H1 (cell line): ENCODE results near the gene NACA. TPM values are rescaled to one million over a fixed set of nuclear protein-coding genes. Genes with fewer than 3 reads are reported as not detected.

Experiments
- CTCF ChIA-PET: fragments of 300-600 bp; sonication (Branson Sonifier 250); formaldehyde crosslinking; loops from one replicate; lab custom pipeline; 2021; ENCODE audit not compliant: partially characterized antibody; lab: Charles Lee
- POLR2A ChIA-PET: fragments of 300-600 bp; sonication (Branson Sonifier 250); formaldehyde crosslinking; loops from one replicate; lab custom pipeline; 2021; ENCODE audit warnings: inconsistent platforms; ENCODE audit not compliant: partially characterized antibody; lab: Charles Lee
- DNase-seq, 2 experiments: peaks; one replicate each; pipeline versions ENCODE4 v3.0.0 to v3.0.0-alpha.2; 2010 to 2022; ENCODE audit warnings: low spot score in 2 of 2, low read depth in 1 of 2, mixed read lengths in 1 of 2
- FAIRE-seq: peaks from 2 replicates; lab custom pipeline; 2011; peaks lifted over from hg19 to GRCh38; lab: Jason Lieb, UNC
- H2AFZ ChIP-seq: 2 replicates; pipeline ENCODE4 v1.8.1; 2012; ENCODE audit warnings: low read length, inconsistent platforms
- H2AK5ac ChIP-seq: 2 replicates; pipeline ENCODE4 v1.6.1; 2013; ENCODE audit warnings: low read depth, low read length
- H2BK120ac ChIP-seq: replicated peaks from 2 replicates; pipeline ENCODE3; 2013; ENCODE audit warnings: low read depth, low read length, inconsistent platforms
- H2BK12ac ChIP-seq: 2 replicates; pipeline ENCODE4 v1.6.1; 2013; ENCODE audit warnings: low read depth, low read length
- H2BK15ac ChIP-seq: 2 replicates; pipeline ENCODE4 v1.6.1; 2013; ENCODE audit warnings: low read length
- H2BK20ac ChIP-seq: 2 replicates; pipeline ENCODE4 v1.6.1; 2013; ENCODE audit warnings: low read length
- H2BK5ac ChIP-seq: 2 replicates; pipeline ENCODE4 v1.6.1; 2013; ENCODE audit warnings: low read depth, low read length
- H3K14ac ChIP-seq: 2 replicates; pipeline ENCODE4 v1.6.1; 2013; ENCODE audit warnings: inconsistent platforms; ENCODE audit not compliant: insufficient read length
- H3K18ac ChIP-seq: 2 replicates; pipeline ENCODE4 v1.6.1; 2013; ENCODE audit warnings: low read length; ENCODE audit errors: extremely low read depth
- H3K23ac ChIP-seq: 2 replicates; pipeline ENCODE4 v1.6.1; 2013; ENCODE audit warnings: inconsistent platforms; ENCODE audit not compliant: insufficient read length
- H3K23me2 ChIP-seq: 2 replicates; pipeline ENCODE4 v1.6.1; 2013; ENCODE audit warnings: low read depth, low read length
- H3K27ac ChIP-seq: 2 replicates; pipeline ENCODE4 v1.6.1; 2011; ENCODE audit warnings: low read depth, low read length, inconsistent platforms
- H3K27me3 ChIP-seq, 4 experiments: replicated peaks in 1 of 4; 1 replicate in 1 of 4; 2 replicates in 3 of 4; pipeline versions ENCODE4 v1.6.1 to v1.8.1; 2011 to 2013; ENCODE audit warnings: low read length in 3 of 4, mild to moderate bottlenecking in 3 of 4, inconsistent platforms in 2 of 4, mixed read lengths in 2 of 4, moderate library complexity in 1 of 4; ENCODE audit not compliant: control insufficient read depth in 3 of 4, insufficient read depth in 3 of 4; ENCODE audit errors: extremely low read depth in 1 of 4
- H3K36me3 ChIP-seq, 4 experiments: 2 replicates each; pipeline versions ENCODE4 v1.6.1 to v1.8.1; 2011 to 2013; ENCODE audit warnings: mild to moderate bottlenecking in 4 of 4, low read length in 3 of 4, moderate library complexity in 2 of 4, control low read depth in 1 of 4, inconsistent platforms in 1 of 4; ENCODE audit not compliant: insufficient read depth in 4 of 4, control insufficient read depth in 2 of 4
- H3K4ac ChIP-seq: replicated peaks from 2 replicates; pipeline ENCODE3; 2013; ENCODE audit warnings: low read length, low read depth, mixed read lengths, inconsistent platforms; ENCODE audit not compliant: insufficient read length
- H3K4me1 ChIP-seq, 4 experiments: replicated peaks in 1 of 4; 1 replicate in 1 of 4; 2 replicates in 3 of 4; pipeline versions ENCODE4 v1.6.1 to v1.8.1; 2011 to 2013; ENCODE audit warnings: low read length in 3 of 4, inconsistent platforms in 2 of 4, mixed read lengths in 1 of 4; ENCODE audit not compliant: insufficient read depth in 4 of 4, control insufficient read depth in 3 of 4
- H3K4me2 ChIP-seq, 2 experiments: 2 replicates each; pipeline versions ENCODE4 v1.6.1 to v1.8.1; 2011 to 2013; ENCODE audit warnings: low read depth in 2 of 2, low read length in 2 of 2, control low read depth in 1 of 2, inconsistent platforms in 1 of 2, mild to moderate bottlenecking in 1 of 2; ENCODE audit not compliant: insufficient read depth in 1 of 2
- H3K4me3 ChIP-seq, 4 experiments: fragments of 200-600, 300-600 bp in 1 of 4; sonication (generic), shearing (Covaris generic), sonication (Bioruptor Twin) in 1 of 4; 2 replicates each; pipeline versions ENCODE4 v1.5.1 to v1.8.1; 2011 to 2016; ENCODE audit warnings: low read length in 4 of 4, low read depth in 3 of 4, control low read depth in 2 of 4, inconsistent platforms in 2 of 4, mild to moderate bottlenecking in 2 of 4, mixed read lengths in 1 of 4, moderate library complexity in 1 of 4; ENCODE audit not compliant: insufficient read depth in 2 of 4; ENCODE audit errors: extremely low read depth in 1 of 4
- H3K56ac ChIP-seq: replicated peaks from 2 replicates; pipeline ENCODE3; 2013; ENCODE audit warnings: low read depth, mild to moderate bottlenecking, mixed read lengths, low read length, inconsistent platforms; ENCODE audit not compliant: insufficient read length
- H3K79me1 ChIP-seq: 2 replicates; pipeline ENCODE4 v1.6.1; 2013; ENCODE audit warnings: low read depth, low read length, control low read depth
- H3K79me2 ChIP-seq, 2 experiments: 2 replicates each; pipeline versions ENCODE4 v1.6.1 to v1.8.1; 2012 to 2013; ENCODE audit warnings: low read length in 2 of 2, mild to moderate bottlenecking in 2 of 2, inconsistent platforms in 1 of 2; ENCODE audit not compliant: insufficient read depth in 2 of 2, control insufficient read depth in 1 of 2
- H3K9ac ChIP-seq, 4 experiments: replicated peaks in 1 of 4; 1 replicate in 1 of 4; 2 replicates in 3 of 4; pipeline versions ENCODE4 v1.6.1 to v1.8.1; 2011 to 2013; ENCODE audit warnings: low read depth in 3 of 4, low read length in 3 of 4, control low read depth in 2 of 4, mild to moderate bottlenecking in 2 of 4, moderate library complexity in 2 of 4, inconsistent platforms in 1 of 4; ENCODE audit errors: extremely low read depth in 1 of 4
- H3K9me3 ChIP-seq, 2 experiments: 2 replicates each; pipeline versions ENCODE4 v1.6.1 to v1.8.1; 2012 to 2013; ENCODE audit warnings: mild to moderate bottlenecking in 2 of 2, moderate library complexity in 2 of 2, control low read depth in 1 of 2, inconsistent platforms in 1 of 2, low read depth in 1 of 2, low read length in 1 of 2, mixed read lengths in 1 of 2; ENCODE audit not compliant: insufficient read depth in 2 of 2
- H4K20me1 ChIP-seq, 2 experiments: replicated peaks in 1 of 2; 2 replicates each; pipeline versions ENCODE3 to v1.8.1; 2011 to 2013; ENCODE audit warnings: inconsistent platforms in 2 of 2, low read length in 2 of 2, mild to moderate bottlenecking in 1 of 2; ENCODE audit not compliant: insufficient read depth in 2 of 2, control insufficient read depth in 1 of 2
- H4K5ac ChIP-seq: 2 replicates; pipeline ENCODE4 v1.6.1; 2013; ENCODE audit warnings: low read length, low read depth, mixed read lengths, inconsistent platforms; ENCODE audit not compliant: insufficient read length
- H4K8ac ChIP-seq: 2 replicates; pipeline ENCODE4 v1.8.0; 2013; ENCODE audit warnings: mild to moderate bottlenecking, moderate library complexity, low read length, inconsistent platforms; ENCODE audit not compliant: insufficient read depth; ENCODE audit errors: extremely low read depth
- H4K91ac ChIP-seq: replicated peaks from 2 replicates; pipeline ENCODE3; 2013; ENCODE audit warnings: low read length, mixed read lengths, inconsistent platforms; ENCODE audit not compliant: insufficient read length
- ASH2L ChIP-seq: fragments of 200-600, 300-600 bp; sonication (generic); IDR thresholded peaks from one replicate; pipeline ENCODE4 v1.7.1; 2017; ENCODE audit warnings: low read length
- CHD1 ChIP-seq: IDR thresholded peaks from 2 replicates; pipeline ENCODE4 v1.6.1; 2012; ENCODE audit warnings: low read depth, low read length, improper control_type of control experiment
- CTBP2 ChIP-seq: IDR thresholded peaks from 2 replicates; pipeline ENCODE4 v1.7.0; 2011; ENCODE audit warnings: borderline replicate concordance, mild to moderate bottlenecking, moderate library complexity, mixed read lengths, low read length; ENCODE audit not compliant: insufficient read depth, insufficient read length
- E2F6 ChIP-seq: IDR thresholded peaks from 2 replicates; pipeline ENCODE4 v1.6.1; 2012; ENCODE audit warnings: inconsistent platforms
- EP300 ChIP-seq, 2 experiments: IDR thresholded peaks; 1 replicate in 1 of 2; 2 replicates in 1 of 2; pipeline ENCODE4 v1.6.1; 2011 to 2012; ENCODE audit warnings: low read depth in 2 of 2, low read length in 2 of 2, mild to moderate bottlenecking in 2 of 2, borderline replicate concordance in 1 of 2, inconsistent platforms in 1 of 2, moderate library complexity in 1 of 2
- HDAC6 ChIP-seq: IDR thresholded peaks from one replicate; pipeline ENCODE4 v1.7.1; 2012; ENCODE audit warnings: low read depth, mild to moderate bottlenecking, inconsistent platforms, low read length, moderate library complexity
- TAF7 ChIP-seq: optimal IDR thresholded peaks from 2 replicates; pipeline ENCODE3; 2011; ENCODE audit warnings: low read depth, mild to moderate bottlenecking, inconsistent platforms, low read length, moderate library complexity, borderline replicate concordance
- USF2 ChIP-seq: IDR thresholded peaks from 2 replicates; pipeline ENCODE4 v1.6.1; 2011; ENCODE audit warnings: low read length, improper control_type of control experiment
- YY1 ChIP-seq: IDR thresholded peaks from 2 replicates; pipeline ENCODE4 v1.6.1; 2011; ENCODE audit warnings: low read depth, mild to moderate bottlenecking, low read length
- WGBS, 2 experiments: shearing (Covaris generic) in 1 of 2; methylation state at CpG; one replicate each; pipeline versions ENCODE4 v1.1.6 to v1.1.7; 2013 to 2015; ENCODE audit warnings: low lambda C conversion rate in 2 of 2, mixed read lengths in 2 of 2, inconsistent platforms in 1 of 2, low coverage in 1 of 2, missing lambda C conversion rate in 1 of 2; ENCODE audit not compliant: insufficient replicate concordance in 2 of 2, insufficient coverage in 1 of 2, insufficient read length in 1 of 2; ENCODE audit errors: extremely low coverage in 1 of 2, missing lambda C conversion rate in 1 of 2; 5-methylcytosine and 5-hydroxymethylcytosine counted together
- polyA plus RNA-seq, 7 experiments: library from polyadenylated mRNA; depleted of rRNA in 3 of 7; stranded (reverse) in 5 of 7; unstranded in 2 of 7; fragments of >200 nt in 5 of 7; fragments of 200-250 nt in 2 of 7; gene quantifications; 1 replicate in 5 of 7; 2 replicates in 1 of 7; 4 replicates in 1 of 7; pipeline versions ENCODE4 v1.2.1 to v1.2.3, GENCODE V29; 2011 to 2013; ENCODE audit warnings: missing spikeins in 2 of 7, mixed read lengths in 2 of 7
- total RNA-seq: library from RNA; stranded (reverse); fragmentation: NEBNext Ultra II Directional; extraction: Animal tissue kit (Norgen Biotek cat#: 25700); gene quantifications from 2 replicates; pipeline ENCODE4 v1.2.1, GENCODE V29; 2021

NACA gene
- total and polyA plus RNA-seq, 2 of the 8 experiments (the other 6 are each of a cell fraction or from before 2014, with no cell fraction given): 511 to 1,063 TPM

DNA sequence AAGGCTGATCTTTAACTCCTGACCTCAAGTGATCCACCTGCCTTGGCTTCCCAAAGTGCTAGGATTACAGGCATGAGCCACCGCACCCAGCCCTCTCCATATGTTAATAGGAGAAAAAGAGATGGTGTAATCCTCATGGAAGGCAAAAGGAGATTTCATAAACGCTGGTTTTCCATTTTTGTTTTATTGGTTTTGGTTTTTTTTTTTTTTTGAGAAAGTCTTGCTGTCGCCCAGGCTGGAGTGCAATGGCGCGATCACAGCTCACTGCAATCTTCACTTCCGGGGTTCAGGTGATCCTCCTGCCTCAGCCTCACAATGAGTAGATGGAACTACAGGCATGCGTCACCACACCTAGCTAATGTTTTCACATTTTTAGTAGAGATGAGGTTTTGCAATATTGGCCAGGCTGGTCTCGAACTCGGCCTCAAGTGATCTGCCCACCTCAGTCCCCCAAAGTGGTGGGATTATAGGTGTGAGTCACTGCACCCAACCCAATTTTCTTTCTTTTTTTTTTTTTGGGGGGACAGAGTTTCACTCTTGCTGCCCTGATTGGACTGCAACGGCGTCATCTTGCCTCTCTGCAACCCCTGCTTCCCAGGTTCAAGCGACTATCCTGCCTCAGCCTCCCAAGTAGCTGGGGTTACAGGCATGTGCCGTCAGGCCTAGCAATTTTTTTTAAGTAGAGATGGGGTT, 45.1 kb downstream of the NACA start:
- Histone ChIP-seq H3K23me2 (no peaks in the 10 kb centered on the region), H4K91ac (no peak overlapping the region), H2BK15ac (no peak overlapping the region), H2BK12ac (no peak overlapping the region), H3K23ac (no peak overlapping the region), H4K5ac (no peak overlapping the region), H3K4me2 (no peak overlapping the region), H3K27ac (no peak overlapping the region), H3K56ac (no peak overlapping the region), H3K18ac (no peak overlapping the region), H2AK5ac (no peak overlapping the region), H3K9me3 (no peaks in the 10 kb centered on the region), H3K14ac (no peak overlapping the region), H4K20me1 (peaks cover 34 to 38% of the 10 kb centered on the region in 2 experiments), H2BK5ac (no peak overlapping the region), H3K9ac (no peak overlapping the region), H4K8ac (no peak overlapping the region), H3K4ac (no peak overlapping the region), H3K36me3 (peaks cover 0 to 31% (median 3%) of the 10 kb centered on the region in 4 experiments; a peak in 3 of 8 replicates), H2BK20ac (no peak overlapping the region), H3K4me3 (no peak overlapping the region), H3K79me2 (peaks cover 81 to 99% of the 10 kb centered on the region in 2 experiments), H3K79me1 (peaks cover 3% of the 10 kb centered on the region; the same call in 1 of the 2 replicates), H2BK120ac (no peak overlapping the region), H2AFZ (no peak overlapping the region), H3K4me1 (peaks cover 0 to 3% (median 0%) of the 10 kb centered on the region in 4 experiments; a peak in 3 of 7 replicates), H3K27me3 (no peaks in the 10 kb centered on the region)
- ChIA-PET POLR2A (interaction anchor here (0.6 to 52.4 kb wide), 9 partner anchors 8 to 399 kb away, joined by 3 to 1406 read pairs (median 5); partner anchors contain the start of genes NACA, NEMP1, PRIM1 and PTGES3), CTCF (interaction anchor here (1.1 kb wide), 1 partner anchor 47 kb away, joined by 3 read pairs; no protein-coding TSS in a partner anchor)
- FAIRE-seq: no peak
- WGBS, 2 experiments: 92% methylated on average over 13 of the region's 13 CpGs; no CpG with 5 or more reads in 1 of the 2 experiments
- no peak for DNase-seq
- no peak for TF ChIP-seq CHD1
- TF ChIP-seq CTBP2: no peak
- no peak for TF ChIP-seq YY1
- no peak for TF ChIP-seq HDAC6
- no peak for TF ChIP-seq USF2
- no peak for TF ChIP-seq ASH2L
- TF ChIP-seq TAF7: no peak
- TF ChIP-seq EP300 (IDR thresholded peaks at IDR 0.05; ENCODE audit: borderline replicate concordance in 1 of 2, low read depth in 2 of 2, low read length in 2 of 2): no peak
- no peak for TF ChIP-seq E2F6
